Endothelial cell of umbilical vein (primary cell): ENCODE results near the gene IL24. TPM values are rescaled to one million over a fixed set of nuclear protein-coding genes. Genes with fewer than 3 reads are reported as not detected.

Source experiments
- BruUV-seq: library from RNA; stranded (reverse); fragments of 400-500 nt; replicated peaks from 2 replicates; lab custom pipeline; 2021; lab: Mats Ljungman, UMichigan
- CTCF ChIA-PET: fragments of 300-600, 350-600 bp; sonication (Branson Sonifier 250); formaldehyde crosslinking; loops from one replicate; lab custom pipeline; 2021; ENCODE audit warnings: antibody characterized with exemption, inconsistent platforms; lab: Charles Lee
- POLR2A ChIA-PET: fragments of 300-600, 350-600 bp; sonication (Branson Sonifier 250); formaldehyde crosslinking; loops from one replicate; lab custom pipeline; 2021; ENCODE audit warnings: antibody characterized with exemption, inconsistent platforms; lab: Charles Lee
- DNase-seq: peaks from one replicate; pipeline ENCODE4 v3.0.0-alpha.2; 2011; ENCODE audit warnings: low read depth, low spot score
- FAIRE-seq: peaks from 2 replicates; lab custom pipeline; 2011; peaks lifted over from hg19 to GRCh38; lab: Jason Lieb, UNC
- H2AFZ ChIP-seq: 2 replicates; pipeline ENCODE4 v1.6.0; 2012; ENCODE audit warnings: low read depth, low read length, control low read depth, inconsistent platforms
- H3K27ac ChIP-seq: 2 replicates; pipeline ENCODE4 v1.5.1; 2011; ENCODE audit warnings: low read depth, mild to moderate bottlenecking, control low read depth, low read length, moderate library complexity; ENCODE audit not compliant: insufficient read depth
- H3K27me3 ChIP-seq, 2 experiments: 2 replicates each; pipeline versions ENCODE4 v1.6.0 to v1.6.1; 2011; ENCODE audit warnings: low read length in 2 of 2, mixed read lengths in 1 of 2; ENCODE audit not compliant: control insufficient read depth in 2 of 2, insufficient read depth in 2 of 2
- H3K36me3 ChIP-seq, 2 experiments: 2 replicates in 1 of 2; 3 replicates in 1 of 2; pipeline ENCODE4 v1.5.1; 2011; ENCODE audit warnings: low read length in 2 of 2, mild to moderate bottlenecking in 1 of 2, moderate library complexity in 1 of 2; ENCODE audit not compliant: control insufficient read depth in 2 of 2, insufficient read depth in 2 of 2; ENCODE audit errors: extremely low read depth in 1 of 2
- H3K4me1 ChIP-seq: 3 replicates; pipeline ENCODE4 v1.5.1; 2011; ENCODE audit warnings: mild to moderate bottlenecking, low read length; ENCODE audit not compliant: control insufficient read depth, insufficient read depth; ENCODE audit errors: extremely low read depth
- H3K4me2 ChIP-seq: 2 replicates; pipeline ENCODE4 v1.6.1; 2011; ENCODE audit warnings: low read length, control low read depth, mixed read lengths; ENCODE audit not compliant: insufficient read depth
- H3K4me3 ChIP-seq, 3 experiments: fragments of 200-600 bp in 1 of 3; sonication (generic), shearing (Covaris generic) in 1 of 3; replicated peaks in 1 of 3; 2 replicates each; pipeline ENCODE4 v1.5.1; 2011 to 2016; ENCODE audit warnings: control low read depth in 3 of 3, low read length in 3 of 3, mild to moderate bottlenecking in 2 of 3, inconsistent platforms in 1 of 3, low read depth in 1 of 3, moderate library complexity in 1 of 3; ENCODE audit not compliant: insufficient read depth in 1 of 3
- H3K79me2 ChIP-seq: 2 replicates; pipeline ENCODE4 v1.6.0; 2012; ENCODE audit warnings: low read length, inconsistent platforms; ENCODE audit not compliant: control insufficient read depth, insufficient read depth
- H3K9ac ChIP-seq: replicated peaks from 2 replicates; pipeline ENCODE3; 2011; ENCODE audit warnings: low read length, control low read depth; ENCODE audit not compliant: insufficient read depth; ENCODE audit errors: extremely low read depth
- H3K9me1 ChIP-seq: replicated peaks from 3 replicates; pipeline ENCODE4 v1.6.0; 2011; ENCODE audit warnings: mild to moderate bottlenecking, low read length; ENCODE audit not compliant: control insufficient read depth, insufficient read depth; ENCODE audit errors: extremely low read depth
- H3K9me3 ChIP-seq: replicated peaks from 2 replicates; pipeline ENCODE4 v1.5.1; 2012; ENCODE audit warnings: low read length, inconsistent platforms; ENCODE audit not compliant: control insufficient read depth, insufficient read depth
- H4K20me1 ChIP-seq: replicated peaks from 2 replicates; pipeline ENCODE3; 2011; ENCODE audit warnings: mild to moderate bottlenecking, low read length; ENCODE audit not compliant: control insufficient read depth, insufficient read depth; ENCODE audit errors: extremely low read depth
- CTCF ChIP-seq, 2 donors: IDR thresholded peaks; 1 replicate in 1 of 2; 2 replicates in 1 of 2; pipeline ENCODE4 v1.5.1; 2011; ENCODE audit warnings: low read length in 2 of 2, mild to moderate bottlenecking in 2 of 2, moderate library complexity in 2 of 2, control low read depth in 1 of 2, inconsistent platforms in 1 of 2, low read depth in 1 of 2; ENCODE audit not compliant: insufficient read depth in 1 of 2; ENCODE audit errors: extremely low read depth in 1 of 2
- EZH2 ChIP-seq: IDR thresholded peaks from 2 replicates; pipeline ENCODE4 v1.6.1; 2012; ENCODE audit warnings: borderline replicate concordance, low read depth, mild to moderate bottlenecking, moderate library complexity, low read length, inconsistent platforms; ENCODE audit not compliant: severe bottlenecking
- FOS ChIP-seq: IDR thresholded peaks from 2 replicates; pipeline ENCODE4 v1.6.1; 2011; ENCODE audit warnings: mild to moderate bottlenecking, low read length, moderate library complexity, borderline replicate concordance; ENCODE audit not compliant: insufficient read depth
- GATA2 ChIP-seq: IDR thresholded peaks from 2 replicates; pipeline ENCODE4 v1.7.0; 2011; ENCODE audit warnings: low read depth, mild to moderate bottlenecking, moderate library complexity, mixed read lengths, low read length; ENCODE audit not compliant: insufficient read length, insufficient read depth
- JUN ChIP-seq: IDR thresholded peaks from 2 replicates; pipeline ENCODE4 v1.6.1; 2011; ENCODE audit warnings: borderline replicate concordance, low read depth; ENCODE audit not compliant: insufficient read length, insufficient read depth
- MAX ChIP-seq: IDR thresholded peaks from 2 replicates; pipeline ENCODE4 v1.6.1; 2011; ENCODE audit not compliant: insufficient read depth, insufficient read length
- MYC ChIP-seq: IDR thresholded peaks from one replicate; pipeline ENCODE4 v1.6.1; 2011; ENCODE audit warnings: mild to moderate bottlenecking, low read depth, low read length
- POLR2A ChIP-seq: IDR thresholded peaks from 2 replicates; pipeline ENCODE4 v1.6.1; 2012; ENCODE audit warnings: low read depth, mild to moderate bottlenecking, control low read depth, low read length
- POLR2AphosphoS5 ChIP-seq: IDR thresholded peaks from 2 replicates; pipeline ENCODE4 v1.6.1; 2012; ENCODE audit warnings: low read depth, mild to moderate bottlenecking, control low read depth, low read length, moderate library complexity; ENCODE audit not compliant: insufficient read depth
- dilution Hi-C: fragments of 300-500 bp; cut with MboI; formaldehyde crosslinking; loops from one replicate; pipeline ENCODE4 v1.15.0; 2019; ENCODE audit warnings: low sequenced_read_pairs; ENCODE audit not compliant: extremely low pct_ligation_motif_present
- intact Hi-C: fragments of 100-400 bp; cut with micrococcal nuclease; formaldehyde crosslinking; loops from one replicate; pipeline ENCODE4 v1.10.0; 2022
- polyA plus RNA-seq, 4 experiments: library from polyadenylated mRNA; depleted of rRNA in 3 of 4; stranded (reverse) in 3 of 4; unstranded in 1 of 4; fragments of >200 nt; gene quantifications; 2 replicates each; pipeline versions ENCODE4 v1.2.1 to v1.2.3, GENCODE V29; 2011 to 2012; ENCODE audit warnings: missing spikeins in 1 of 4
- total RNA-seq: library from RNA; stranded (reverse); gene quantifications from 2 replicates; pipeline ENCODE4 v1.2.3, GENCODE V29; 2021

Gene IL24
- total and polyA plus RNA-seq, 2 donors (not counting 3 experiments of a cell fraction or from before 2014, with no cell fraction given) = not detected

- Histone ChIP-seq H3K27ac (no peak overlapping the region), H3K9ac (no peak overlapping the region), H3K27me3 (no peaks in the 10 kb centered on the region), H4K20me1 (no peaks in the 10 kb centered on the region), H3K9me1 (no peaks in the 10 kb centered on the region), H2AFZ (no peak overlapping the region), H3K4me2 (no peak overlapping the region), H3K36me3 (no peaks in the 10 kb centered on the region), H3K4me3 (no peak overlapping the region), H3K9me3 (no peaks in the 10 kb centered on the region), H3K4me1 (no peaks in the 10 kb centered on the region), H3K79me2 (no peaks in the 10 kb centered on the region)
- intact Hi-C loops (no loop called here), dilution Hi-C loops (no loop called here)
- ChIA-PET CTCF (interaction anchor here (1.0 to 1.6 kb wide), 3 partner anchors 11 to 189 kb away, joined by 3 to 4 read pairs (median 3); no protein-coding TSS in a partner anchor), POLR2A (no interaction called here)
- no peak for TF ChIP-seq MAX
- TF ChIP-seq GATA2 = no peak
- no peak for TF ChIP-seq MYC
- TF ChIP-seq EZH2 = no peak
- no peak for TF ChIP-seq FOS
- no peak for TF ChIP-seq POLR2AphosphoS5
- no peak for TF ChIP-seq CTCF (IDR thresholded peaks at IDR 0.05; ENCODE audit: extremely low read depth in 1 of 2, insufficient read depth in 1 of 2, low read depth in 1 of 2, low read length in 2 of 2)
- TF ChIP-seq JUN = no peak
- TF ChIP-seq POLR2A = no peak
- no peak for DNase-seq
- no TSS peak for BruUV-seq
- FAIRE-seq = no peak
Measured at GRCh38 chr1:206941766-206942418, 44.6 kb downstream of the IL24 start.
